HCT116 (cell line): ENCODE results near the gene IL26. TPM values are rescaled to one million over a fixed set of nuclear protein-coding genes. Genes with fewer than 3 reads are reported as not detected.

Experiments
- ATAC-seq: fragments of 200-7000 bp; cut with Tn5 transposase; 2 replicates; pipeline ENCODE4 v1.9.1; 2020; ENCODE audit warnings: mild to moderate bottlenecking, moderate library complexity
- BruUV-seq: library from RNA; stranded (reverse); fragments of 400-500 nt; replicated peaks from 2 replicates; lab custom pipeline; 2021; lab: Mats Ljungman, UMichigan
- CTCF ChIA-PET: fragments of 300-600 bp; sonication (Branson Sonifier 250); formaldehyde crosslinking; loops from one replicate; lab custom pipeline; 2021; ENCODE audit warnings: antibody characterized with exemption; lab: Charles Lee
- POLR2A ChIA-PET: fragments of 300-600, 350-600 bp; sonication (Branson Sonifier 250); formaldehyde crosslinking; loops from one replicate; lab custom pipeline; 2021; ENCODE audit warnings: antibody characterized with exemption; lab: Charles Lee
- RAD21 ChIA-PET, 2 experiments: fragments of 300-600 bp; sonication (Branson Sonifier 250); formaldehyde crosslinking; loops; one replicate each; lab custom pipeline; 2023; ENCODE audit warnings: low total read pairs in 2 of 2; ENCODE audit not compliant: uncharacterized antibody in 2 of 2, unreplicated experiment in 2 of 2, low non-redundant PET in 1 of 2; lab: Charles Lee
- DNase-seq: peaks from one replicate; pipeline ENCODE4 v3.0.0-alpha.2; 2010; ENCODE audit warnings: low read depth, low spot score
- H2AFZ ChIP-seq: fragments of 200-600 bp; shearing (Covaris generic), sonication (generic); 2 replicates; pipeline ENCODE4 v1.6.1; 2017; ENCODE audit warnings: low read depth, mixed run types, mixed read lengths, antibody characterized with exemption, low read length; ENCODE audit not compliant: poor library complexity, severe bottlenecking
- H3K27ac ChIP-seq: 2 replicates; pipeline ENCODE4 v1.5.1; 2012; ENCODE audit warnings: low read depth, low read length
- H3K27me3 ChIP-seq: fragments of 200-600 bp; sonication (generic); 2 replicates; pipeline ENCODE4 v1.6.1; 2016; ENCODE audit warnings: mixed run types, low read length, mixed read lengths; ENCODE audit not compliant: insufficient read depth
- H3K36me3 ChIP-seq, 2 experiments: fragments of 200-500 bp in 1 of 2; fragments of 200-600 bp in 1 of 2; sonication (Bioruptor generic) in 1 of 2; sonication (generic) in 1 of 2; 2 replicates each; pipeline versions ENCODE4 v1.5.1 to v1.6.1; 2014 to 2016; ENCODE audit warnings: low read length in 2 of 2, inconsistent platforms in 1 of 2, mixed read lengths in 1 of 2, mixed run types in 1 of 2; ENCODE audit not compliant: insufficient read depth in 2 of 2, control insufficient read depth in 1 of 2
- H3K4me1 ChIP-seq, 2 experiments: fragments of 200-600 bp in 1 of 2; sonication (generic) in 1 of 2; 2 replicates each; pipeline versions ENCODE4 v1.5.1 to v1.6.1; 2012 to 2017; ENCODE audit warnings: low read length in 2 of 2, inconsistent platforms in 1 of 2, mild to moderate bottlenecking in 1 of 2, mixed read lengths in 1 of 2, mixed run types in 1 of 2, moderate library complexity in 1 of 2; ENCODE audit not compliant: insufficient read depth in 2 of 2, control insufficient read depth in 1 of 2
- H3K4me2 ChIP-seq: fragments of 200-600 bp; sonication (generic); 2 replicates; pipeline ENCODE4 v1.6.1; 2017; ENCODE audit warnings: mixed run types, low read length, mixed read lengths
- H3K4me3 ChIP-seq, 2 experiments: fragments of 200-600 bp in 1 of 2; sonication (generic) in 1 of 2; replicated peaks in 1 of 2; 2 replicates each; pipeline ENCODE4 v1.5.1; 2011 to 2016; ENCODE audit warnings: low read length in 2 of 2, control low read depth in 1 of 2, low read depth in 1 of 2, mild to moderate bottlenecking in 1 of 2, mixed read lengths in 1 of 2, mixed run types in 1 of 2
- H3K79me2 ChIP-seq: fragments of 200-600 bp; sonication (generic); 2 replicates; pipeline ENCODE4 v1.6.1; 2017; ENCODE audit warnings: mild to moderate bottlenecking, mixed run types, low read length, moderate library complexity, mixed read lengths; ENCODE audit not compliant: insufficient read depth
- H3K9ac ChIP-seq: fragments of 200-600 bp; sonication (generic); 2 replicates; pipeline ENCODE4 v1.6.1; 2016; ENCODE audit warnings: low read length, mixed read lengths
- H3K9me2 ChIP-seq: fragments of 200-600 bp; sonication (generic), shearing (Covaris generic); 2 replicates; pipeline ENCODE4 v1.6.1; 2017; ENCODE audit warnings: mixed run types, mild to moderate bottlenecking, moderate library complexity; ENCODE audit not compliant: insufficient read depth
- H3K9me3 ChIP-seq, 2 experiments: fragments of 200-500 bp in 1 of 2; fragments of 200-600 bp in 1 of 2; sonication (Bioruptor generic) in 1 of 2; sonication (generic) in 1 of 2; 2 replicates each; pipeline ENCODE4 v1.6.1; 2014 to 2017; ENCODE audit warnings: low read length in 2 of 2, mixed read lengths in 2 of 2, inconsistent platforms in 1 of 2, low read depth in 1 of 2, mild to moderate bottlenecking in 1 of 2, mixed run types in 1 of 2, moderate library complexity in 1 of 2; ENCODE audit not compliant: control insufficient read depth in 1 of 2, insufficient read depth in 1 of 2
- H4K20me1 ChIP-seq: fragments of 200-600 bp; sonication (generic), shearing (Covaris generic); 2 replicates; pipeline ENCODE4 v1.6.1; 2017; ENCODE audit warnings: mixed run types, mild to moderate bottlenecking, moderate library complexity; ENCODE audit not compliant: insufficient read depth
- CBX3 ChIP-seq: IDR thresholded peaks from 2 replicates; pipeline ENCODE4 v1.6.1; 2012; ENCODE audit warnings: low read depth
- CEBPB ChIP-seq: IDR thresholded peaks from 2 replicates; pipeline ENCODE4 v1.6.1; 2012; ENCODE audit warnings: low read depth
- EGR1 ChIP-seq: IDR thresholded peaks from 2 replicates; pipeline ENCODE4 v1.6.1; 2012; ENCODE audit warnings: low read depth
- ELF1 ChIP-seq: IDR thresholded peaks from 2 replicates; pipeline ENCODE4 v1.6.1; 2012; ENCODE audit warnings: low read depth, borderline replicate concordance
- EZH2 ChIP-seq: fragments of 200-600 bp; sonication (generic); IDR thresholded peaks from 2 replicates; pipeline ENCODE4 v1.6.1; 2017; ENCODE audit warnings: antibody characterized with exemption, mixed run types
- EZH2phosphoT487 ChIP-seq: fragments of 200-600 bp; IDR thresholded peaks from 2 replicates; pipeline ENCODE4 v1.6.1; 2018; ENCODE audit warnings: antibody characterized with exemption, borderline replicate concordance
- FOSL1 ChIP-seq: IDR thresholded peaks from 2 replicates; pipeline ENCODE4 v1.6.1; 2012; ENCODE audit warnings: low read depth
- JUND ChIP-seq: IDR thresholded peaks from 2 replicates; pipeline ENCODE4 v1.6.1; 2012
- POLR2AphosphoS5 ChIP-seq: IDR thresholded peaks from 2 replicates; pipeline ENCODE4 v1.6.1; 2011; ENCODE audit warnings: mild to moderate bottlenecking, low read depth, low read length, moderate library complexity
- RAD21 ChIP-seq: IDR thresholded peaks from 2 replicates; pipeline ENCODE4 v1.6.1; 2012; ENCODE audit warnings: low read depth, mild to moderate bottlenecking
- SIN3A ChIP-seq: IDR thresholded peaks from 2 replicates; pipeline ENCODE4 v1.6.1; 2012; ENCODE audit warnings: low read depth
- SP1 ChIP-seq: IDR thresholded peaks from 2 replicates; pipeline ENCODE4 v1.6.1; 2012; ENCODE audit warnings: low read depth
- SRF ChIP-seq: IDR thresholded peaks from 2 replicates; pipeline ENCODE4 v1.6.1; 2012; ENCODE audit warnings: low read depth
- YY1 ChIP-seq: IDR thresholded peaks from 2 replicates; pipeline ENCODE4 v1.6.1; 2011; ENCODE audit warnings: low read length, low read depth, moderate library complexity, mild to moderate bottlenecking; ENCODE audit not compliant: insufficient replicate concordance; ENCODE audit errors: extremely low read depth
- ZFX ChIP-seq: fragments of 450-650 bp; IDR thresholded peaks from 2 replicates; pipeline ENCODE4 v1.6.1; 2017
- intact Hi-C: fragments of 100-400 bp; cut with micrococcal nuclease; formaldehyde crosslinking; loops from 2 replicates; pipeline ENCODE4 v1.10.0; 2022
- total RNA-seq: library from RNA; stranded (reverse); gene quantifications from one replicate; pipeline ENCODE4 v1.2.1, GENCODE V29; 2021; ENCODE audit not compliant: unreplicated experiment
- TF ChIP-seq, protein P1 (sequence below): IDR thresholded peaks from 2 replicates; pipeline ENCODE4 v1.6.1; 2012
- TF ChIP-seq, protein P2 (sequence below): IDR thresholded peaks from 2 replicates; pipeline ENCODE4 v1.6.1; 2011; ENCODE audit warnings: mild to moderate bottlenecking, low read length, moderate library complexity; ENCODE audit not compliant: insufficient replicate concordance; ENCODE audit errors: extremely low read depth
- TF ChIP-seq, protein P3 (sequence below), 3 experiments: fragments of 200-600 bp in 1 of 3; sonication (generic) in 1 of 3; IDR thresholded peaks in 2 of 3; conservative IDR thresholded peaks in 1 of 3; 2 replicates each; pipeline ENCODE4 v1.5.1; 2012 to 2017; ENCODE audit warnings: low read depth in 2 of 3, low read length in 2 of 3, antibody characterized with exemption in 1 of 3, borderline replicate concordance in 1 of 3, control low read depth in 1 of 3, mild to moderate bottlenecking in 1 of 3, mixed read lengths in 1 of 3, mixed run types in 1 of 3, moderate library complexity in 1 of 3; ENCODE audit not compliant: insufficient read depth in 1 of 3
- TF ChIP-seq, protein P4 (sequence below): IDR thresholded peaks from 2 replicates; pipeline ENCODE4 v1.6.1; 2012
- TF ChIP-seq, protein P5 (sequence below): IDR thresholded peaks from 2 replicates; pipeline ENCODE4 v1.6.1; 2012; ENCODE audit warnings: low read depth

Gene IL26
- total RNA-seq, 1 experiment from 2014 or later: not detected

DNA sequence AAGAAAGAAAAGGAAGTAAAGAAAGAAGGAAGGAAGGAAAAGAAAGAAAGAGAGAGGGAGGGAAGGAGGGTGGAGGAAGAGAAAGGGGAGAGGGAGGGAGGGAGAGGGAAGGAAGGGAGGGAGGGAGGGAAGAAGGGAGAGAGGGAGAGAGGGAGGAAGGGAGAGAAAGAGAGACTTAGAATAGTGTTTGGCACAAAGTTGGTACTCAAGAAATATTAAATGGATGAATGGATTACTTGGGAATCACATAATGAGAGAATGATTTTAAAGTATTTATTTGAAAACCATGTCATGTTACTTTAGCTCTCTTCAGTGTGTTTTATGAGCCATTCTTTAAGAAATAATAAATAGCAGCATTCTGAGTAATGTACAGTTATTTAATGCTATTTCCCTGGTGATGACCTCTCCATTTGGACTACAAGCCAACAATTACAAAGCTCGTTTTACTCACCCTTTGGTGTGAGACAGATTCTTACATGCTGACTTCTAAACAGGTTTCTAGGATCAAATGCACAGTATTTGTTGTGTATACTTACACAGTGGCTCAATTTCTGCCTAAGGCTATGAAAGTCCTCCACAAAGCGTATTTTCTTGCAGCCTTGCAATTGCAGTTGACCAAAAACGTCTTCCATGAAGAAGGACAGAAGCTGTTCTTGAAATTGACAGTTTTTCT is 861 bp downstream of the IL26 start:
- ATAC-seq: no peak
- intact Hi-C loops: loop anchor here (5.0 kb wide), 1 partner anchor 933 kb away; no protein-coding TSS in a partner anchor

More for the DNA sequence above, 861 bp downstream of the IL26 start:
- peaks cover 0 to 8% of the 10 kb centered on the region in 2 experiments; a peak in 1 of 4 replicates for H3K4me1 ChIP-seq
- H3K9me2 ChIP-seq: no peaks in the 10 kb centered on the region
- ChIA-PET CTCF (interaction anchor here (1.1 kb wide), 1 partner anchor 93 kb away, joined by 3 read pairs; no protein-coding TSS in a partner anchor), POLR2A (no interaction called here), RAD21 (interaction anchor here in 1 of 2 experiments (0.8 kb wide), 1 partner anchor 243 kb away, joined by 3 read pairs; no protein-coding TSS in a partner anchor)
- H3K9ac ChIP-seq: no peak overlapping the region
- no peak for DNase-seq
- no peaks in the 10 kb centered on the region for H3K9me3 ChIP-seq
- H3K36me3 ChIP-seq: no peaks in the 10 kb centered on the region
- H3K4me2 ChIP-seq: no peak overlapping the region
- no TSS peak for BruUV-seq
- no peak overlapping the region for H3K27ac ChIP-seq
- TF ChIP-seq SRF: no peak
- TF ChIP-seq, protein P1, sequence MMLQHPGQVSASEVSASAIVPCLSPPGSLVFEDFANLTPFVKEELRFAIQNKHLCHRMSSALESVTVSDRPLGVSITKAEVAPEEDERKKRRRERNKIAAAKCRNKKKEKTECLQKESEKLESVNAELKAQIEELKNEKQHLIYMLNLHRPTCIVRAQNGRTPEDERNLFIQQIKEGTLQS: no peak
- TF ChIP-seq SIN3A: no peak
- no peak for TF ChIP-seq EGR1
- TF ChIP-seq, protein P2, sequence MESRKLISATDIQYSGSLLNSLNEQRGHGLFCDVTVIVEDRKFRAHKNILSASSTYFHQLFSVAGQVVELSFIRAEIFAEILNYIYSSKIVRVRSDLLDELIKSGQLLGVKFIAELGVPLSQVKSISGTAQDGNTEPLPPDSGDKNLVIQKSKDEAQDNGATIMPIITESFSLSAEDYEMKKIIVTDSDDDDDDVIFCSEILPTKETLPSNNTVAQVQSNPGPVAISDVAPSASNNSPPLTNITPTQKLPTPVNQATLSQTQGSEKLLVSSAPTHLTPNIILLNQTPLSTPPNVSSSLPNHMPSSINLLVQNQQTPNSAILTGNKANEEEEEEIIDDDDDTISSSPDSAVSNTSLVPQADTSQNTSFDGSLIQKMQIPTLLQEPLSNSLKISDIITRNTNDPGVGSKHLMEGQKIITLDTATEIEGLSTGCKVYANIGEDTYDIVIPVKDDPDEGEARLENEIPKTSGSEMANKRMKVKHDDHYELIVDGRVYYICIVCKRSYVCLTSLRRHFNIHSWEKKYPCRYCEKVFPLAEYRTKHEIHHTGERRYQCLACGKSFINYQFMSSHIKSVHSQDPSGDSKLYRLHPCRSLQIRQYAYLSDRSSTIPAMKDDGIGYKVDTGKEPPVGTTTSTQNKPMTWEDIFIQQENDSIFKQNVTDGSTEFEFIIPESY: no peak
- TF ChIP-seq, protein P3, sequence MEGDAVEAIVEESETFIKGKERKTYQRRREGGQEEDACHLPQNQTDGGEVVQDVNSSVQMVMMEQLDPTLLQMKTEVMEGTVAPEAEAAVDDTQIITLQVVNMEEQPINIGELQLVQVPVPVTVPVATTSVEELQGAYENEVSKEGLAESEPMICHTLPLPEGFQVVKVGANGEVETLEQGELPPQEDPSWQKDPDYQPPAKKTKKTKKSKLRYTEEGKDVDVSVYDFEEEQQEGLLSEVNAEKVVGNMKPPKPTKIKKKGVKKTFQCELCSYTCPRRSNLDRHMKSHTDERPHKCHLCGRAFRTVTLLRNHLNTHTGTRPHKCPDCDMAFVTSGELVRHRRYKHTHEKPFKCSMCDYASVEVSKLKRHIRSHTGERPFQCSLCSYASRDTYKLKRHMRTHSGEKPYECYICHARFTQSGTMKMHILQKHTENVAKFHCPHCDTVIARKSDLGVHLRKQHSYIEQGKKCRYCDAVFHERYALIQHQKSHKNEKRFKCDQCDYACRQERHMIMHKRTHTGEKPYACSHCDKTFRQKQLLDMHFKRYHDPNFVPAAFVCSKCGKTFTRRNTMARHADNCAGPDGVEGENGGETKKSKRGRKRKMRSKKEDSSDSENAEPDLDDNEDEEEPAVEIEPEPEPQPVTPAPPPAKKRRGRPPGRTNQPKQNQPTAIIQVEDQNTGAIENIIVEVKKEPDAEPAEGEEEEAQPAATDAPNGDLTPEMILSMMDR (IDR thresholded peaks at IDR 0.05 in 2 of 3, conservative IDR thresholded peaks at IDR 0.05 in 1 of 3; ENCODE audit: borderline replicate concordance in 1 of 3, insufficient read depth in 1 of 3, low read depth in 2 of 3, low read length in 2 of 3): no peak
- TF ChIP-seq, protein P4, sequence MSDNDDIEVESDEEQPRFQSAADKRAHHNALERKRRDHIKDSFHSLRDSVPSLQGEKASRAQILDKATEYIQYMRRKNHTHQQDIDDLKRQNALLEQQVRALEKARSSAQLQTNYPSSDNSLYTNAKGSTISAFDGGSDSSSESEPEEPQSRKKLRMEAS: no peak
- no peak for TF ChIP-seq EZH2phosphoT487
- TF ChIP-seq JUND: no peak
- TF ChIP-seq CEBPB: no peak
- TF ChIP-seq ELF1: no peak
- TF ChIP-seq RAD21: no peak
- TF ChIP-seq ZFX: no peak
- TF ChIP-seq POLR2AphosphoS5: no peak
- no peak for TF ChIP-seq CBX3
- TF ChIP-seq YY1: no peak
- TF ChIP-seq FOSL1: no peak
- TF ChIP-seq, protein P5, sequence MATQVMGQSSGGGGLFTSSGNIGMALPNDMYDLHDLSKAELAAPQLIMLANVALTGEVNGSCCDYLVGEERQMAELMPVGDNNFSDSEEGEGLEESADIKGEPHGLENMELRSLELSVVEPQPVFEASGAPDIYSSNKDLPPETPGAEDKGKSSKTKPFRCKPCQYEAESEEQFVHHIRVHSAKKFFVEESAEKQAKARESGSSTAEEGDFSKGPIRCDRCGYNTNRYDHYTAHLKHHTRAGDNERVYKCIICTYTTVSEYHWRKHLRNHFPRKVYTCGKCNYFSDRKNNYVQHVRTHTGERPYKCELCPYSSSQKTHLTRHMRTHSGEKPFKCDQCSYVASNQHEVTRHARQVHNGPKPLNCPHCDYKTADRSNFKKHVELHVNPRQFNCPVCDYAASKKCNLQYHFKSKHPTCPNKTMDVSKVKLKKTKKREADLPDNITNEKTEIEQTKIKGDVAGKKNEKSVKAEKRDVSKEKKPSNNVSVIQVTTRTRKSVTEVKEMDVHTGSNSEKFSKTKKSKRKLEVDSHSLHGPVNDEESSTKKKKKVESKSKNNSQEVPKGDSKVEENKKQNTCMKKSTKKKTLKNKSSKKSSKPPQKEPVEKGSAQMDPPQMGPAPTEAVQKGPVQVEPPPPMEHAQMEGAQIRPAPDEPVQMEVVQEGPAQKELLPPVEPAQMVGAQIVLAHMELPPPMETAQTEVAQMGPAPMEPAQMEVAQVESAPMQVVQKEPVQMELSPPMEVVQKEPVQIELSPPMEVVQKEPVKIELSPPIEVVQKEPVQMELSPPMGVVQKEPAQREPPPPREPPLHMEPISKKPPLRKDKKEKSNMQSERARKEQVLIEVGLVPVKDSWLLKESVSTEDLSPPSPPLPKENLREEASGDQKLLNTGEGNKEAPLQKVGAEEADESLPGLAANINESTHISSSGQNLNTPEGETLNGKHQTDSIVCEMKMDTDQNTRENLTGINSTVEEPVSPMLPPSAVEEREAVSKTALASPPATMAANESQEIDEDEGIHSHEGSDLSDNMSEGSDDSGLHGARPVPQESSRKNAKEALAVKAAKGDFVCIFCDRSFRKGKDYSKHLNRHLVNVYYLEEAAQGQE: no peak
- no peak for TF ChIP-seq SP1
- TF ChIP-seq EZH2: no peak
- TF ChIP-seq, all 23 proteins: peak for 0
- H3K4me3 ChIP-seq: no peak overlapping the region
- no peaks in the 10 kb centered on the region for H3K27me3 ChIP-seq
- H3K79me2 ChIP-seq: no peaks in the 10 kb centered on the region
- H4K20me1 ChIP-seq: no peaks in the 10 kb centered on the region
- no peak overlapping the region for H2AFZ ChIP-seq
